ENCODE results near the gene PRC1. TPM values are rescaled to one million over a fixed set of nuclear protein-coding genes. Genes with fewer than 3 reads are reported as not detected.

Gene PRC1
- total RNA-seq, 4 donors from 2014 or later: 8.1 to 58.0 (median 23.7) TPM

- DNase-seq: peak; percentile 24
- Histone ChIP-seq H3K27me3 (no peaks in the 10 kb centered on the region), H3K36me3 (no peaks in the 10 kb centered on the region), H3K4me1 (peaks cover 0 to 11% (median 2%) of the 10 kb centered on the region in 4 donors), H3K27ac (peak overlapping the region in 1 of 4 donors; percentile 9), H3K9me3 (no peaks in the 10 kb centered on the region), H3K4me3 (no peak overlapping the region)
- no peak for TF ChIP-seq POLR2A (IDR thresholded peaks at IDR 0.05)
- TF ChIP-seq POLR2AphosphoS5 (IDR thresholded peaks at IDR 0.05): no peak
- TF ChIP-seq CTCF (IDR thresholded peaks at IDR 0.05): no peak
- no peak for TF ChIP-seq EP300 (IDR thresholded peaks at IDR 0.05; ENCODE audit: low read depth)
- in situ Hi-C loops (cut with MboI; ENCODE audit: low pct_ligation_motif_present in 1 of 4, low pct_unique_long_range_greater_than_20kb in 1 of 4, low sequenced_read_pairs in 3 of 4) (no loop called here), intact Hi-C loops (cut with DNase I; ENCODE audit: low total_unique reads) (no loop called here)
- WGBS, 2 donors (ENCODE audit: low coverage in 1 of 2): 53 to 67% methylated on average over 10 to 11 of the region's 11 CpGs
Observed at GRCh38 chr15:90986790-90987507, 7.4 kb downstream of the PRC1 start.

GRCh38 chr15:90982135-90982534 is 12.2 kb downstream of the PRC1 start:
- TF ChIP-seq EP300 (IDR thresholded peaks at IDR 0.05; ENCODE audit: low read depth): no peak
- TF ChIP-seq POLR2AphosphoS5 (IDR thresholded peaks at IDR 0.05): no peak
- no peak for TF ChIP-seq CTCF (IDR thresholded peaks at IDR 0.05)
- no peak for TF ChIP-seq POLR2A (IDR thresholded peaks at IDR 0.05)
- intact Hi-C loops (cut with DNase I; ENCODE audit: low total_unique reads): no loop called here
- no peak overlapping the region for H3K27ac ChIP-seq
- peaks cover 0 to 3% (median 0%) of the 10 kb centered on the region in 4 donors for H3K36me3 ChIP-seq
- WGBS, 2 donors (ENCODE audit: low coverage in 1 of 2): 71 to 87% methylated on average over 1 to 5 of the region's 5 CpGs
- no peaks in the 10 kb centered on the region for H3K4me1 ChIP-seq
- DNase-seq: no peak
- no peak overlapping the region for H3K4me3 ChIP-seq
- H3K27me3 ChIP-seq: no peaks in the 10 kb centered on the region
- in situ Hi-C loops (cut with MboI; ENCODE audit: low pct_ligation_motif_present in 1 of 4, low pct_unique_long_range_greater_than_20kb in 1 of 4, low sequenced_read_pairs in 3 of 4): no loop called here
- H3K9me3 ChIP-seq: no peaks in the 10 kb centered on the region

GRCh38 chr15:90981681-90982080 is 12.7 kb downstream of the PRC1 start:
- no peak overlapping the region for H3K4me3 ChIP-seq
- H3K36me3 ChIP-seq: peaks cover 0 to 3% (median 0%) of the 10 kb centered on the region in 4 donors
- WGBS, 2 donors (ENCODE audit: low coverage in 1 of 2): 80 to 93% methylated on average over 3 to 6 of the region's 6 CpGs
- in situ Hi-C loops (cut with MboI; ENCODE audit: low pct_ligation_motif_present in 1 of 4, low pct_unique_long_range_greater_than_20kb in 1 of 4, low sequenced_read_pairs in 3 of 4) (no loop called here), intact Hi-C loops (cut with DNase I; ENCODE audit: low total_unique reads) (no loop called here)
- H3K27ac ChIP-seq: no peak overlapping the region
- TF ChIP-seq EP300 (IDR thresholded peaks at IDR 0.05; ENCODE audit: low read depth): no peak
- no peak for TF ChIP-seq POLR2AphosphoS5 (IDR thresholded peaks at IDR 0.05)
- TF ChIP-seq CTCF (IDR thresholded peaks at IDR 0.05): no peak
- no peak for TF ChIP-seq POLR2A (IDR thresholded peaks at IDR 0.05)
- no peaks in the 10 kb centered on the region for H3K9me3 ChIP-seq
- H3K27me3 ChIP-seq: no peaks in the 10 kb centered on the region
- no peak for DNase-seq
- no peaks in the 10 kb centered on the region for H3K4me1 ChIP-seq

GRCh38 chr15:90979582-90979981 is 14.8 kb downstream of the PRC1 start:
- 22 to 79% methylated on average over 1 of the region's 1 CpG for WGBS, 2 donors (ENCODE audit: low coverage in 1 of 2)
- no peaks in the 10 kb centered on the region for H3K4me1 ChIP-seq
- no peaks in the 10 kb centered on the region for H3K9me3 ChIP-seq
- intact Hi-C loops (cut with DNase I; ENCODE audit: low total_unique reads) (no loop called here), in situ Hi-C loops (cut with MboI; ENCODE audit: low pct_ligation_motif_present in 1 of 4, low pct_unique_long_range_greater_than_20kb in 1 of 4, low sequenced_read_pairs in 3 of 4) (no loop called here)
- H3K27me3 ChIP-seq: no peaks in the 10 kb centered on the region
- TF ChIP-seq CTCF (IDR thresholded peaks at IDR 0.05) (no peak), EP300 (IDR thresholded peaks at IDR 0.05; ENCODE audit: low read depth) (no peak), POLR2AphosphoS5 (IDR thresholded peaks at IDR 0.05) (no peak), POLR2A (IDR thresholded peaks at IDR 0.05) (no peak)
- no peak overlapping the region for H3K4me3 ChIP-seq
- DNase-seq: no peak
- H3K36me3 ChIP-seq: peaks cover 0 to 3% (median 0%) of the 10 kb centered on the region in 4 donors
- H3K27ac ChIP-seq: no peak overlapping the region

Data from transverse colon (tissue), 4 donors.